Measurements from ENCODE around the gene PNMT.

GRCh38 chr17:39618956-39619785, 49.1 kb upstream of the PNMT start:
- TF ChIP-seq CTCF (conservative IDR thresholded peaks at IDR 0.05; ENCODE audit: low read depth, low read length) (no peak), POLR2A (IDR thresholded peaks at IDR 0.05; ENCODE audit: low read depth, low read length) (no peak), FOS (IDR thresholded peaks at IDR 0.05; ENCODE audit: low read depth, low read length) (no peak), RFX5 (IDR thresholded peaks at IDR 0.05; ENCODE audit: low read depth, low read length) (no peak), MXI1 (IDR thresholded peaks at IDR 0.05; ENCODE audit: borderline replicate concordance, low read depth, low read length) (no peak), MAZ (IDR thresholded peaks at IDR 0.05; ENCODE audit: borderline replicate concordance, low read depth, low read length) (no peak), ELK1 (IDR thresholded peaks at IDR 0.05; ENCODE audit: borderline replicate concordance, low read depth, low read length) (no peak), USF2 (IDR thresholded peaks at IDR 0.05; ENCODE audit: low read depth, low read length) (no peak), RCOR1 (IDR thresholded peaks at IDR 0.05; ENCODE audit: insufficient replicate concordance, low read length) (no peak), RAD21 (IDR thresholded peaks at IDR 0.05; ENCODE audit: low read length) (no peak), BHLHE40 (IDR thresholded peaks at IDR 0.05; ENCODE audit: low read depth, low read length) (no peak)

Data from IMR-90 (cell line).